DMS114 treated with DMSO at 0.1 percent for 48 hours (cell line): Measurements from ENCODE around the gene SERF1B.
"Not testable (repeated sequence)": the region's sequence is repeated elsewhere in the genome, so short reads cannot be mapped to it uniquely, and the experiment has no call there.

Experiments used
- DNase-seq: peaks from one replicate; lab custom pipeline; 2025; ENCODE audit not compliant: unreplicated experiment; lab: John Stamatoyannopoulos, UW

The SERF1B gene

GRCh38 chr5:70025106-70025844 lies at the start of gene SERF1B:
TSS of gene SERF1B (plus strand) at chr5:70025251. CDS start at chr5:70025452, 201 bp downstream.
- not testable (repeated sequence) for DNase-seq

GRCh38 chr5:69991713-69992112 lies 33.3 kb upstream of the SERF1B start:
- DNase-seq: not testable (repeated sequence)

- DNase-seq: not testable (repeated sequence)
Observed at GRCh38 chr5:69995535-69995934, 29.5 kb upstream of the SERF1B start.

GRCh38 chr5:70020660-70021059 lies 4.4 kb upstream of the SERF1B start:
- DNase-seq: not testable (repeated sequence)

- not testable (repeated sequence) for DNase-seq
Observed at GRCh38 chr5:70025845-70026145, 744 bp downstream of the SERF1B start.

- DNase-seq: not testable (repeated sequence)
Observed at GRCh38 chr5:70031204-70031603, 6.2 kb downstream of the SERF1B start.

- DNase-seq: not testable (repeated sequence)
Observed at GRCh38 chr5:70041411-70041810, 16.4 kb downstream of the SERF1B start.

- DNase-seq: not testable (repeated sequence)
Observed at GRCh38 chr5:70049790-70050142, 24.7 kb downstream of the SERF1B start.

- not testable (repeated sequence) for DNase-seq
Observed at GRCh38 chr5:70056289-70056942, 31.4 kb downstream of the SERF1B start.

- DNase-seq: not testable (repeated sequence)
Observed at GRCh38 chr5:70057140-70057539, 32.1 kb downstream of the SERF1B start.

- DNase-seq: not testable (repeated sequence)
Observed at GRCh38 chr5:70077632-70078031, 52.6 kb downstream of the SERF1B start.

GRCh38 chr5:70088907-70089464 lies 63.9 kb downstream of the SERF1B start:
- DNase-seq: not testable (repeated sequence)

GRCh38 chr5:70091776-70092175 lies 66.7 kb downstream of the SERF1B start:
- not testable (repeated sequence) for DNase-seq
